HG02973 (cell line): Measurements from ENCODE around the gene ADCY9.
"Not testable (repeated sequence)": the region's sequence is repeated elsewhere in the genome, so short reads cannot be mapped to it uniquely, and the experiment has no call there.

Experiments
- ATAC-seq: cut with Tn5 transposase; IDR thresholded peaks from one replicate; pipeline ENCODE4 v1.9.1; 2021; ENCODE audit warnings: moderate library complexity; ENCODE audit not compliant: unreplicated experiment

The ADCY9 gene

GRCh38 chr16:4094127-4094773 is 22.0 kb downstream of the ADCY9 start:
- ATAC-seq: no peak

GRCh38 chr16:4093495-4094126 is 22.6 kb downstream of the ADCY9 start:
- no peak for ATAC-seq

GRCh38 chr16:4092547-4093265 is 23.5 kb downstream of the ADCY9 start:
- no peak for ATAC-seq

GRCh38 chr16:4091240-4092012 is 24.8 kb downstream of the ADCY9 start:
- no peak for ATAC-seq

- no peak for ATAC-seq
Measured at GRCh38 chr16:4090351-4090851, 25.8 kb downstream of the ADCY9 start.

- ATAC-seq: no peak
Measured at GRCh38 chr16:4089811-4090301, 26.4 kb downstream of the ADCY9 start.

GRCh38 chr16:4089251-4089810 is 26.9 kb downstream of the ADCY9 start:
- no peak for ATAC-seq

- no peak for ATAC-seq
Measured at GRCh38 chr16:4087990-4088577, 28.2 kb downstream of the ADCY9 start.

- no peak for ATAC-seq
Measured at GRCh38 chr16:4087099-4087885, 28.9 kb downstream of the ADCY9 start.

- no peak for ATAC-seq
Measured at GRCh38 chr16:4086153-4086552, 30.1 kb downstream of the ADCY9 start.

- ATAC-seq: no peak
Measured at GRCh38 chr16:4085405-4085970, 30.8 kb downstream of the ADCY9 start.

- no peak for ATAC-seq
Measured at GRCh38 chr16:4083347-4083870, 32.8 kb downstream of the ADCY9 start.

GRCh38 chr16:4082474-4083044 is 33.7 kb downstream of the ADCY9 start:
- no peak for ATAC-seq

- ATAC-seq: no peak
Measured at GRCh38 chr16:4081521-4082021, 34.7 kb downstream of the ADCY9 start.

- ATAC-seq: no peak
Measured at GRCh38 chr16:4081047-4081446, 35.2 kb downstream of the ADCY9 start.

- no peak for ATAC-seq
Measured at GRCh38 chr16:4077174-4077649, 39.0 kb downstream of the ADCY9 start.

- no peak for ATAC-seq
Measured at GRCh38 chr16:4075534-4075933, 40.7 kb downstream of the ADCY9 start.

- ATAC-seq: not testable (repeated sequence)
Measured at GRCh38 chr16:4073150-4073549, 43.1 kb downstream of the ADCY9 start.
